Small intestine (tissue), 7 donors: ENCODE data around the gene TRPV4. TPM values are rescaled to one million over a fixed set of nuclear protein-coding genes. Genes with fewer than 3 reads are reported as not detected.

Experiments used
- DNase-seq, 2 donors: peaks; one replicate each; pipeline versions ENCODE4 v3.0.0 to v3.0.0-alpha.2; 2013
- FAIRE-seq: peaks from 2 replicates; lab custom pipeline; 2012; peaks lifted over from hg19 to GRCh38; lab: Jason Lieb, UNC
- H3K27ac ChIP-seq, 3 donors: one replicate each; pipeline ENCODE4 v1.5.1; 2013; ENCODE audit warnings: low read length in 2 of 3, mild to moderate bottlenecking in 2 of 3, control low read depth in 1 of 3, inconsistent platforms in 1 of 3, low read depth in 1 of 3, moderate library complexity in 1 of 3
- H3K27me3 ChIP-seq, 3 donors: one replicate each; pipeline ENCODE4 v1.6.1; 2013; ENCODE audit warnings: low read length in 3 of 3, inconsistent platforms in 1 of 3; ENCODE audit not compliant: control insufficient read depth in 3 of 3, insufficient read depth in 3 of 3
- H3K36me3 ChIP-seq, 3 donors: one replicate each; pipeline ENCODE4 v1.6.1; 2013; ENCODE audit warnings: low read length in 3 of 3, inconsistent platforms in 1 of 3, low read depth in 1 of 3, mild to moderate bottlenecking in 1 of 3, moderate library complexity in 1 of 3; ENCODE audit not compliant: control insufficient read depth in 3 of 3, insufficient read depth in 2 of 3
- H3K4me1 ChIP-seq, 3 donors: one replicate each; pipeline ENCODE4 v1.6.1; 2013; ENCODE audit warnings: low read length in 2 of 3, inconsistent platforms in 1 of 3, low read depth in 1 of 3, mild to moderate bottlenecking in 1 of 3, moderate library complexity in 1 of 3; ENCODE audit not compliant: control insufficient read depth in 3 of 3, insufficient read depth in 2 of 3
- H3K4me3 ChIP-seq, 3 donors: one replicate each; pipeline ENCODE4 v1.5.1; 2013; ENCODE audit warnings: low read length in 3 of 3, control low read depth in 1 of 3, inconsistent platforms in 1 of 3, low read depth in 1 of 3, mild to moderate bottlenecking in 1 of 3, moderate library complexity in 1 of 3
- H3K9me3 ChIP-seq, 2 donors: one replicate each; pipeline ENCODE4 v1.6.1; 2013; ENCODE audit warnings: low read depth in 1 of 2, low read length in 1 of 2; ENCODE audit not compliant: control insufficient read depth in 2 of 2, insufficient read depth in 1 of 2
- WGBS, 3 donors: extraction: QIAGEN DNeasy Blood & Tissue Kit; methylation state at CpG; one replicate each; pipeline ENCODE4 v1.1.7; 2013; 5-methylcytosine and 5-hydroxymethylcytosine counted together
- polyA plus RNA-seq, 4 donors: library from polyadenylated mRNA; stranded (reverse) in 3 of 4; unstranded in 1 of 4; fragments of 200-250 nt in 3 of 4; fragments of 120-200 nt in 1 of 4; gene quantifications; one replicate each; pipeline versions ENCODE4 v1.2.1 to v1.2.3, GENCODE V29; 2013
- donor health status: healthy with polysubstance abuse.
- donor health status: control.
- donor health status: control.
- donor health status: Bipolar disorder and iron deficiency.
- donor health status: healthy.

The TRPV4 gene
- polyA plus RNA-seq, 4 donors, result 0.39 to 2.2 TPM; not detected in 2

- DNase-seq (peak in 1 of 2 donors; percentile 24), FAIRE-seq (no peak)
- Histone ChIP-seq H3K4me3 (no peak overlapping the region), H3K4me1 (peaks cover 0 to 3% (median 0%) of the 10 kb centered on the region in 3 donors), H3K27ac (no peak overlapping the region), H3K27me3 (peaks cover 0 to 7% (median 3%) of the 10 kb centered on the region in 3 donors), H3K36me3 (no peaks in the 10 kb centered on the region), H3K9me3 (no peaks in the 10 kb centered on the region)
- WGBS, 3 donors, result 8 to 53% (median 35%) methylated on average over 3 of the region's 3 CpGs
Observed at GRCh38 chr12:109836916-109837315, 3.7 kb upstream of the TRPV4 start.

DNA sequence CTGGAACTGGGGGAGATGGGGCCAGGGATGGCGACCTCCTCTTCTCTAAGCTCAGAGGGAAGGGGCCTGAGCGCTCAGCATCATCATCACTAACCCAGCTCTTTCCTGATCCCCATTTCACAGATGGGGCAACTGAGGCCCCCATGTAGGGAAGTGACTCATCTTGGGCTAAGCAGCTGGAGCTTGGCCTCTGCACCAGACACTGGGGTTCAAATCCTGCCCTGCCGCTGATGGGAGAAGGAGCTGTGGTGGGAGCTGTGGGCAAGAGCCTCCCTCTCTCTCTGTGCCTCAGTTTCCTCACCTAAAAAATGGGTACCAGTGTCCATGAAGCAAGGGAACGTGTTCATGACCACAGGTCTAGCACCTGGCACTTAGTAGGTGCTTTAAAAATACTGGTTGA is 2.6 kb upstream of the TRPV4 start:
- H3K4me1 ChIP-seq, result peaks cover 0 to 8% (median 0%) of the 10 kb centered on the region in 3 donors
- DNase-seq (no peak), FAIRE-seq (no peak)
- no peak overlapping the region for H3K4me3 ChIP-seq
- H3K36me3 ChIP-seq, result no peaks in the 10 kb centered on the region
- peaks cover 0 to 7% (median 3%) of the 10 kb centered on the region in 3 donors for H3K27me3 ChIP-seq
- 86 to 92% (median 89%) methylated on average over 4 of the region's 4 CpGs for WGBS, 3 donors
- no peak overlapping the region for H3K27ac ChIP-seq
- no peaks in the 10 kb centered on the region for H3K9me3 ChIP-seq

DNA sequence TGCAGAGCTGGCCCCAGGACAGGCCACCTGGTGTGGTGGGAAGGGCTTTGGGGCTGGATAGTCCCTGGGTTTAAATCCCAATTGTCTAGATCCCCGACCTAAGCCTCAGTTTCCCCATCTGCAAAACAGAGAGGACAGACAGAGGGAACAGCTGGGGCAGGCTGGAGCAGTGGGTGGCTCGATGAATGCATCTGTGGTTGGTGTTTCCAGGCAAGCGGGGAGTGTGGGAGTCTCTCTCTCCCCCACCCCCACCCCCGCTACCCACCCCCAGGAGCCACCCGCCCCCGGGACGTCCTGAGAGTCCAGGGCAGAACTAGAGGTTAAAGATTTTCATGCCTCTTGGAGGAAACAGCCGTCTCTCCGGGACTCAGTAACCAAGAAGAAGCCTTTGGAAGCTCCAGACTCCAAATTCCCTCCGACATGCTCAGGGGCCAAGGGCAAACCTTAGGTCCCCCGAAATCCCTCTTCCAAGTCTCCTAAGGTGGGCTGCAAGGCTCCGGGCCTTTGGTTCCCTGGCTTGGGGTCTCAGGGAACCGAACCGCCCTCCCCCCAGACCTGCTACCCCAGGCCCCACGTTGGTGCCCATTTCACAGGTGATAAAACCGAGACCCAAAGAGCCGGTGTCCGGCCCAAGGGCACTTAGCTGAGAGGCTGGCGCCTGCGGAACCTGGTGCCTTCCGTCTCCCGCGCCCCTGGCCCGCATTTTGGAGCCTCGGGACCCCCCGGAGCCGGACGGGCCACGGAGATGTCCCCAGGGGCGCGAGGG is 474 bp downstream of the TRPV4 start:
- WGBS, 3 donors, result 22 to 28% (median 25%) methylated on average over 23 to 31 of the region's 31 CpGs
- no peak for FAIRE-seq

GRCh38 chr12:109831929-109832328 is 1.3 kb downstream of the TRPV4 start:
- no peak for FAIRE-seq
- Histone ChIP-seq H3K27me3 (peaks cover 0 to 7% (median 3%) of the 10 kb centered on the region in 3 donors), H3K4me1 (peaks cover 0 to 9% (median 0%) of the 10 kb centered on the region in 3 donors), H3K36me3 (no peaks in the 10 kb centered on the region), H3K27ac (no peak overlapping the region), H3K9me3 (no peaks in the 10 kb centered on the region), H3K4me3 (no peak overlapping the region)
- 66 to 75% (median 73%) methylated on average over 9 of the region's 9 CpGs for WGBS, 3 donors
- no peak for DNase-seq

More for the DNA sequence above, 474 bp downstream of the TRPV4 start:
- DNase-seq, result no peak
- H3K27me3 ChIP-seq, result peaks cover 0 to 7% (median 3%) of the 10 kb centered on the region in 3 donors
- H3K4me1 ChIP-seq, result peaks cover 0 to 9% (median 0%) of the 10 kb centered on the region in 3 donors
- H3K9me3 ChIP-seq, result no peaks in the 10 kb centered on the region
- H3K4me3 ChIP-seq, result peak overlapping the region in 2 of 3 donors; percentile 0 to 34
- H3K27ac ChIP-seq, result no peak overlapping the region
- no peaks in the 10 kb centered on the region for H3K36me3 ChIP-seq

GRCh38 chr12:109831365-109831764 is 1.8 kb downstream of the TRPV4 start:
- H3K36me3 ChIP-seq, result no peaks in the 10 kb centered on the region
- DNase-seq (no peak), FAIRE-seq (no peak)
- H3K27ac ChIP-seq, result no peak overlapping the region
- H3K4me1 ChIP-seq, result peaks cover 0 to 9% (median 0%) of the 10 kb centered on the region in 3 donors
- H3K27me3 ChIP-seq, result peaks cover 0 to 7% (median 3%) of the 10 kb centered on the region in 3 donors
- H3K9me3 ChIP-seq, result no peaks in the 10 kb centered on the region
- 74 to 87% (median 84%) methylated on average over 6 of the region's 6 CpGs for WGBS, 3 donors
- no peak overlapping the region for H3K4me3 ChIP-seq

- no peaks in the 10 kb centered on the region for H3K36me3 ChIP-seq
- no peak overlapping the region for H3K4me3 ChIP-seq
- H3K4me1 ChIP-seq, result peaks cover 0 to 9% (median 0%) of the 10 kb centered on the region in 3 donors
- DNase-seq (no peak), FAIRE-seq (no peak)
- WGBS, 3 donors, result 49 to 58% (median 58%) methylated on average over 2 of the region's 2 CpGs
- H3K9me3 ChIP-seq, result no peaks in the 10 kb centered on the region
- H3K27me3 ChIP-seq, result peaks cover 0 to 7% (median 3%) of the 10 kb centered on the region in 3 donors
- no peak overlapping the region for H3K27ac ChIP-seq
Observed at GRCh38 chr12:109830718-109831117, 2.5 kb downstream of the TRPV4 start.

DNA sequence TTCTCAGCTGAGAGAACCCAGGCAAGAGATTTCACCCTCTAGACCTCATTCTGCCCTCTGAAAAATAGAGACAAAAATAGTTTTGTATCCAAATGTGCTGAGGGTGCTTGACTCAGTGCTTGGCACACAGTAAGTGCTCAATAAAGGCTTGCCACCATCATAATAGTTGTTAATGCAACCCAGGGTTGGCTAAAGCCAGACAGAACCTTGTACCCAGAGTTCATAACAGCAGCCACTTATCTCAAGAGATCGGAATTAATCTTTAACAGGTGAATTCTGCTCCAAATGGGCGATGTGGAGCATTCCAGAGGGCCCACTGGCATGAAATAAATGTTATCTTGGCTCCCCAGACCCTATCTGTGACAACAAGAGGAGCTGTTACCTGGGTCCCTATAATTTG is 2.9 kb downstream of the TRPV4 start:
- no peak for FAIRE-seq

DNA sequence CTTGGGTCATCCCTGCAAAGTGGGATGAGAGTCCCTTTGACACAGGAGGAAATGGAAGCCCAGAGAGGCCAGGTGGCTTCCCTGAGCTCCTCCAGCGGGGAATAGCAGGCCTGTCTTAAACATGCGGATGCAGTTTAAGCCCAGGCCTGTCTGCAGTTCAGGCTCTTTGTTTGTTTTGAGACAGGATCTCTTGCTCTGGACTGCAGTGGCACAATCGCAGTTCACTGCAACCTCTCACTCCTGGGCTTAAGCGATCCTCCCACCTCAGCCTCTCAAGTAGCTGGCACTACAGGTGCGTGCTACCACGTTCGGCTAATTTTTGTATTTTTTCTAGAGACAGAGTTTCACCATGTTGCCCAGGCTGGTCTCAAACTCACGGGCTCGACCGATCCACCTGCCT is 3.5 kb downstream of the TRPV4 start:
- Histone ChIP-seq H3K36me3 (no peaks in the 10 kb centered on the region), H3K9me3 (no peaks in the 10 kb centered on the region), H3K4me3 (no peak overlapping the region), H3K27ac (no peak overlapping the region), H3K4me1 (peaks cover 0 to 9% (median 0%) of the 10 kb centered on the region in 3 donors), H3K27me3 (peaks cover 0 to 7% (median 3%) of the 10 kb centered on the region in 3 donors)
- 81 to 88% (median 87%) methylated on average over 10 of the region's 10 CpGs for WGBS, 3 donors
- FAIRE-seq, result no peak
- no peak for DNase-seq

More for the DNA sequence above, 2.9 kb downstream of the TRPV4 start:
- Histone ChIP-seq H3K4me3 (no peak overlapping the region), H3K27me3 (peaks cover 0 to 7% (median 3%) of the 10 kb centered on the region in 3 donors), H3K27ac (no peak overlapping the region), H3K36me3 (no peaks in the 10 kb centered on the region), H3K9me3 (no peaks in the 10 kb centered on the region), H3K4me1 (peaks cover 0 to 9% (median 0%) of the 10 kb centered on the region in 3 donors)
- DNase-seq, result peak in 1 of 2 donors; percentile 42
- 21 to 76% (median 37%) methylated on average over 2 of the region's 2 CpGs for WGBS, 3 donors
